Activated naive CD4-positive, alpha-beta T cell treated with anti-CD3 and anti-CD28 coated beads for 36 hours (primary cell): ENCODE results near the gene ATG9B. TPM values are rescaled to one million over a fixed set of nuclear protein-coding genes. Genes with fewer than 3 reads are reported as not detected.

Experiments
- CTCF ChIA-PET: fragments of 350-600 bp; sonication (Branson Sonifier 250); formaldehyde crosslinking; loops from one replicate; lab custom pipeline; 2021; ENCODE audit warnings: antibody characterized with exemption; lab: Charles Lee
- DNase-seq: peaks from one replicate; pipeline ENCODE4 v3.0.0-alpha.2; 2020
- H3K27ac Mint-ChIP-seq: one replicate; pipeline ENCODE4 v1.8.0; 2021; ENCODE audit warnings: mild to moderate bottlenecking, mixed read lengths
- H3K27me3 Mint-ChIP-seq: one replicate; pipeline ENCODE4 v1.8.0; 2021; ENCODE audit warnings: low read depth, mixed read lengths
- H3K36me3 Mint-ChIP-seq: one replicate; pipeline ENCODE4 v1.8.0; 2021; ENCODE audit warnings: low read depth, mixed read lengths
- H3K4me1 Mint-ChIP-seq: one replicate; pipeline ENCODE4 v1.8.0; 2021; ENCODE audit warnings: low read depth, mixed read lengths
- H3K4me3 Mint-ChIP-seq: one replicate; pipeline ENCODE4 v1.8.0; 2021; ENCODE audit warnings: mild to moderate bottlenecking, moderate library complexity, mixed read lengths
- H3K9me3 Mint-ChIP-seq: one replicate; pipeline ENCODE4 v1.8.0; 2021; ENCODE audit warnings: mixed read lengths
- intact Hi-C: fragments of 100-400 bp; cut with micrococcal nuclease; formaldehyde crosslinking; loops from one replicate; pipeline ENCODE4 v1.15.1; 2023
- total RNA-seq, 2 experiments: library from RNA; stranded (reverse); gene quantifications; one replicate each; pipeline ENCODE4 v1.2.3, GENCODE V29; 2021

Gene ATG9B
- total RNA-seq, 2 experiments from 2014 or later = 2.8 to 4.0 TPM

DNA sequence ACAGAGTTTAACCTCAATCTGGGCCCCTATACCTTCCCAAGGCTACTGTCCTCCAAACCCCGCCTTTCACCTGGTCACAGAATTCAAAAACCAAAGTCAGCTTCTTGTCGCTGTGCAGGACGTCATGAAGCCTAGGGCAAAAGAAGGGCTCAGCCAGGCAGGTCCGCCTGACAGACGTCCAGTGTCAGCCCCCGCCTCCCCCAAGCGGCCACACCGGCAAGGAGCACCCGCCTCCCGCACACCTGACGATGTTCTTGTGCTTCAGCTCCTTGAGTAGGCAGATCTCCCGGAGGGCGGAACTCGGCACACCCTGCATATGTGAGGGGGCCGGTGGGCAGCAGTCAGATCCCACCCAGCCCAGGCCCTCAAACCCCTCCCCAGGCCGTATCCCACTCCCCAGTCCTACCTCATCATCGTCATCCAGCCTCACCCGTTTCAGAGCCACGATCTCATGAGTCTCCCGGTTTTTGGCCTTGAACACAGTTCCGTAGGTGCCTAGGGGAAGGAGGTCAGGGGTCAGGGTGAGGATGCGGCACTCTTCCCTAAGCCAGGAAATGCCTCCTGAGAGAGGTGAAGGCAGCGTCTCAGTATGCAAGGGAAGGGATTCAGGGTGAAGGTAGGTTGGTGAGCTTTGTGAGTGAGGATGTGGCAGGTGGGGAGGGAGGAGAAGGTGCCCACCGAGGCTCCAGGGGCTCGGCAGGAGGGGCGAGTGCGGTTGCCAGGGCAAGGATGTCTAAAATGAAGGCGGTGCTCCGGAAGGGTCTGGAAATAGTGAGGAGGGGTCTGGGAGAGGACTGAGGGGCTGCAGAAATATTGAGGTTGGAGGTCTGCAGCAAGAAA is 32.6 kb upstream of the ATG9B start:
- Mint-ChIP-seq H3K27me3 (no peaks in the 10 kb centered on the region), H3K4me3 (peak overlapping the region; percentile 85), H3K4me1 (peaks cover 39% of the 10 kb centered on the region), H3K36me3 (no peaks in the 10 kb centered on the region), H3K27ac (no peak overlapping the region), H3K9me3 (no peaks in the 10 kb centered on the region)
- CTCF ChIA-PET = no interaction called here
- intact Hi-C loops = no loop called here
- DNase-seq = no peak

GRCh38 chr7:151056283-151056665 is 32.0 kb upstream of the ATG9B start:
- DNase-seq = no peak
- Mint-ChIP-seq H3K9me3 (no peaks in the 10 kb centered on the region), H3K27ac (no peak overlapping the region), H3K36me3 (no peaks in the 10 kb centered on the region), H3K27me3 (no peaks in the 10 kb centered on the region), H3K4me1 (peaks cover 36% of the 10 kb centered on the region), H3K4me3 (peak overlapping the region; percentile 85)
- CTCF ChIA-PET = interaction anchor here (1.2 kb wide), 1 partner anchor 64 kb away, joined by 3 read pairs; no protein-coding TSS in a partner anchor
- intact Hi-C loops = no loop called here

GRCh38 chr7:151053751-151054150 is 29.5 kb upstream of the ATG9B start:
- no peaks in the 10 kb centered on the region for H3K36me3 Mint-ChIP-seq
- CTCF ChIA-PET = no interaction called here
- H3K27ac Mint-ChIP-seq = no peak overlapping the region

GRCh38 chr7:151053096-151053495 is 28.8 kb upstream of the ATG9B start:
- Mint-ChIP-seq H3K4me3 (no peak overlapping the region), H3K27ac (no peak overlapping the region), H3K9me3 (no peaks in the 10 kb centered on the region), H3K36me3 (no peaks in the 10 kb centered on the region), H3K27me3 (no peaks in the 10 kb centered on the region), H3K4me1 (peaks cover 16% of the 10 kb centered on the region)
- no peak for DNase-seq
- intact Hi-C loops = no loop called here
- CTCF ChIA-PET = interaction anchor here (1.1 kb wide), 1 partner anchor 34 kb away, joined by 4 read pairs; no protein-coding TSS in a partner anchor

More at GRCh38 chr7:151053751-151054150, 29.5 kb upstream of the ATG9B start:
- no peak for DNase-seq
- peaks cover 19% of the 10 kb centered on the region for H3K4me1 Mint-ChIP-seq
- H3K27me3 Mint-ChIP-seq = no peaks in the 10 kb centered on the region
- intact Hi-C loops = no loop called here
- H3K9me3 Mint-ChIP-seq = no peaks in the 10 kb centered on the region
- H3K4me3 Mint-ChIP-seq = no peak overlapping the region

DNA sequence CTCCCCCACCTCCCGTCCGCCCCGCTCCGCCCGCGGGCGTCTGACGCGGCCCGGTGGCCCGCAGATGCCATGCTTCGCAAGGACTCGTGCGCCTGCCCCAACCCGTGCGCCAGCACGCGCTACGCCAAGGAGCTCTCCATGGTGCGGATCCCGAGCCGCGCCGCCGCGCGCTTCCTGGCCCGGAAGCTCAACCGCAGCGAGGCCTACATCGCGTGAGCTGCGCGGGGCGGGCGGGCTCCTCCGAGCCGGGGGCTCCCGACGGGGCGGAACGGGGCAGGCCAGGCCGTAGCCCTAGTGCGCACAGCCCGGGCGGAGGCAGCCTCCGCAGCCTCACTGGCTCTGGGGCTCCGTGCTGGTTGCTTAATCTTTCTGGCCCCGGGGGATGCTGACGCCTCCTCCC is 26.8 kb upstream of the ATG9B start:
- Mint-ChIP-seq H3K27ac (no peak overlapping the region), H3K27me3 (no peaks in the 10 kb centered on the region), H3K4me1 (peaks cover 5% of the 10 kb centered on the region), H3K4me3 (no peak overlapping the region), H3K36me3 (no peaks in the 10 kb centered on the region), H3K9me3 (no peaks in the 10 kb centered on the region)
- CTCF ChIA-PET = no interaction called here
- intact Hi-C loops = no loop called here
- peak; percentile 70 for DNase-seq

DNA sequence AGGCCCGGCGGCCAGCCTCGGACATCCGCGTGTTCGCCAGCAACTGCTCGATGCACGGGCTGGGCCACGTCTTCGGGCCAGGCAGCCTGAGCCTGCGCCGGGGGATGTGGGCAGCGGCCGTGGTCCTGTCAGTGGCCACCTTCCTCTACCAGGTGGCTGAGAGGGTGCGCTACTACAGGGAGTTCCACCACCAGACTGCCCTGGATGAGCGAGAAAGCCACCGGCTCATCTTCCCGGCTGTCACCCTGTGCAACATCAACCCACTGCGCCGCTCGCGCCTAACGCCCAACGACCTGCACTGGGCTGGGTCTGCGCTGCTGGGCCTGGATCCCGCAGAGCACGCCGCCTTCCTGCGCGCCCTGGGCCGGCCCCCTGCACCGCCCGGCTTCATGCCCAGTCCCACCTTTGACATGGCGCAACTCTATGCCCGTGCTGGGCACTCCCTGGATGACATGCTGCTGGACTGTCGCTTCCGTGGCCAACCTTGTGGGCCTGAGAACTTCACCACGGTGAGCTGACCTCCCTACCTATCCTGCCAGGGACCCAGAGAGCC is 24.7 kb upstream of the ATG9B start:
- no peak for DNase-seq
- no peaks in the 10 kb centered on the region for H3K36me3 Mint-ChIP-seq
- intact Hi-C loops = no loop called here
- CTCF ChIA-PET = no interaction called here
- H3K9me3 Mint-ChIP-seq = no peaks in the 10 kb centered on the region
- no peak overlapping the region for H3K27ac Mint-ChIP-seq
- H3K4me3 Mint-ChIP-seq = no peak overlapping the region
- H3K27me3 Mint-ChIP-seq = no peaks in the 10 kb centered on the region
- peaks cover 5% of the 10 kb centered on the region for H3K4me1 Mint-ChIP-seq

DNA sequence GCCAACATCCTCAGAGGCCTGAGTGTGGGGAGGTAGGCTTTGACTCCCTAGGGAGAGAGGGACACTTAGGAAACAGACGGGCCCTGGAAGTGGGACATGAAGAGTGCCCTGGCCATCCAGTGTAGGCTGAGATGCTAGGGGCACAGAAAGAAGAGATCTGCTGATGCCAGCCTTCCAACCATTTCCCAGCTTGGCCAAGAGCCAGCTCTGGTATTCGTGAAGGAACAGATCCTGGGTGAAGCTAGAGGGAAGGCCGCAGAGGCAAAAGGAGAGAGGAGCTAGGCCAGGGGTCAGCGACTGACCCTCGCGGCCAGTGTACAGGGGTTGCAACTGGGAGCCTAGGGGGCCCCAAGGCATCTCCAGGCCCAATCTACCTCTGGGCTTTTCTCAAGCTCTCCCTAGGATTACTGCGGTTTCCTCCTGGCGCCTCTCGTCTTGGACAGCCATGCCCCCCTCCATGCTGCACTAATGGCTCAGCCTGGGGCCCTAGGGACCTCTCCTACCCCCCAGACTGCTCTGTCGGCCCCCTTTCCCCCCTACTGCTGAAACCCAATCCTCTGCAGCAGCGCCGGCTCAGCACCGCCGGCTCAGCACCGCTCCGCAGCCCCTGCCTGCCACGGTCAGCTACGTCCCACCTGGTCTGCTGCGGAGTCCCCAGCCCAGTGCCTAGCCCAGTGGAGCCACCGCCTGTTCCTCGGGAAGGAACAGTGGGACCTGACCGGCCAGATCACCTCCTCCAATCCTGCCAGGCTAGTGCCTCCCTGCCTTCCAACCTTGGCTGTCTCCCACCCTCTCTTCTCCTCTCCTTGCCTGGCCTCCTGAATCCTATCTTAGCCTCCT is 23.9 kb upstream of the ATG9B start, which contains the start of gene ASIC3:
TSS of gene ASIC3 (plus strand) at position 556 of the 840 bp plus-strand sequence. CDS start 355 bp downstream, outside the sequence.
- H3K27ac Mint-ChIP-seq = no peak within 1 kb of the TSS
- H3K9me3 Mint-ChIP-seq = no peaks in the 10 kb centered on the region
- no peak within 1 kb of the TSS for H3K4me3 Mint-ChIP-seq
- H3K36me3 Mint-ChIP-seq = no peaks in the 10 kb centered on the region
- no peaks in the 10 kb centered on the region for H3K27me3 Mint-ChIP-seq
- no peak for DNase-seq
- peaks cover 5% of the 10 kb centered on the region for H3K4me1 Mint-ChIP-seq
- intact Hi-C loops = no loop called here
- CTCF ChIA-PET = interaction anchor here (1.0 kb wide), 1 partner anchor 53 kb away, joined by 3 read pairs; no protein-coding TSS in a partner anchor

DNA sequence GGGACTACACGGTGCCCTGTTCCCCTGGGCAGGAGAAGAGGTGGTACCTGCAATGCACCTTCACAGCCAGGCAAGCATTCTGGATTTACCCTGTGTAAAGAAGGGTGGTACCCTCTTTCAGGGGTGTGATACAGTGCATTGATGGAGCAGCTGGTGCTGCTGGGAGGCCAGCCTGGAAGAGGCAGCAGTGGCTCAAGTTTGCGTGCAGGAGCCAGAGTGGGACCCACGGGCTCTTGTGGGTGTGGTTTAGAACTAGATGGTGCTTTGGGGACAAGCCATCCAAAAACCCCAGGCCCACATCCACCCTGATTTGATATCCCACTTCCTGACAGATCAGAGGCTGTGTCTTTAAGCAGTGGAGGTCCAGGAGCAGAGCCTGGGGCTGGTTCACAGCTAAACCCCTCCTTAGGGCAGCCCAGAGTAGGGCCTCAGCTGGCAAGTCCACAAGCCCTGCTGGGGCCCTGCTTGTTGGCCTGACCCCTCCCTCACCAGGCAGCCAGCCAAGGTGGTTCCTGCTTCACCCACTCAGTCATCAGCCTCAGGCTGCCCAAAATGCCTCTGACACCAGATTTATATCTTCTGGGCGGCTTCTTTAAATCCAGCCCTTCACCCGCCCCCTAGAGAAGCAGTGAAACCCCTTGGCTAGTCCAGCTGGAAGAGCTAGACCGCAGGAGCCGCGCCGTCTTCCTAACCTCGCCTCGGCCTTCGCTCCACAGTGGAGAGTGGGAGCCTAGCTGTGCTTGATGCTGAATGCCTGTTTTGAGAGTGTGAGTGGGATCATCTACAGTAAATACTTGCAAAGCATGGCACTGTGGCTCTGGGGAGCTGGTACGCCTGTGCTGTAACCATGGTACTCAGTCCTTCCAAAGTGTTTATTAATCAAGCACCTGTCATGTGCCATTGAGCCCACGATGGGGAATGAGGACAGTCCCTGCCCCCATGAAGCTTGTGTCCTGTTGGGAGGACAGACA is 22.6 kb upstream of the ATG9B start:
- H3K9me3 Mint-ChIP-seq = no peaks in the 10 kb centered on the region
- no peak overlapping the region for H3K27ac Mint-ChIP-seq
- no peaks in the 10 kb centered on the region for H3K4me1 Mint-ChIP-seq
- CTCF ChIA-PET = no interaction called here
- intact Hi-C loops = no loop called here
- DNase-seq = no peak
- no peak overlapping the region for H3K4me3 Mint-ChIP-seq
- H3K36me3 Mint-ChIP-seq = no peaks in the 10 kb centered on the region
- no peaks in the 10 kb centered on the region for H3K27me3 Mint-ChIP-seq

DNA sequence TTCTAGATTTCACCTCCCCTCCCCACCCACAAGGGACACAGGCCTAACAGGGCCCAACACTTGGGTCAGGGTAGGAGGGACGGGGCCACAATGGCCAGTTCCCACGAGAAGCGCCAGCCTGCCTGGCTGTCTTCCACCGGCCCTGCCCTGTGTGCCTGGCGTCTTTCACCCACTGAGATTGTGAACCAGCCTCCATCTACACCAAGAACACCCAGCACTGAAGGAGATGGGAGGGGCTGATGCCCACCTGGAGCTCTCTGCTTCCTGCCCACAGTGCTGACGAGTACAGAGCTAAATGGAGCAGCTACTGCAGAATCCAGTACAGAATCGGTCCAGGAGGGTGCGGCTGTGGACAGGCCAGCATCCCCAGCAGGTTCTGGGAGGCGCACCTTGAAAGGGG is 21.7 kb upstream of the ATG9B start:
- no peak overlapping the region for H3K4me3 Mint-ChIP-seq
- CTCF ChIA-PET = no interaction called here
- intact Hi-C loops = no loop called here

GRCh38 chr7:151045262-151045661 is 21.0 kb upstream of the ATG9B start:
- H3K36me3 Mint-ChIP-seq = no peaks in the 10 kb centered on the region

More for the DNA sequence above, 21.7 kb upstream of the ATG9B start:
- H3K36me3 Mint-ChIP-seq = no peaks in the 10 kb centered on the region
- DNase-seq = no peak
- no peaks in the 10 kb centered on the region for H3K27me3 Mint-ChIP-seq
- H3K4me1 Mint-ChIP-seq = no peaks in the 10 kb centered on the region
- no peaks in the 10 kb centered on the region for H3K9me3 Mint-ChIP-seq
- no peak overlapping the region for H3K27ac Mint-ChIP-seq

DNA sequence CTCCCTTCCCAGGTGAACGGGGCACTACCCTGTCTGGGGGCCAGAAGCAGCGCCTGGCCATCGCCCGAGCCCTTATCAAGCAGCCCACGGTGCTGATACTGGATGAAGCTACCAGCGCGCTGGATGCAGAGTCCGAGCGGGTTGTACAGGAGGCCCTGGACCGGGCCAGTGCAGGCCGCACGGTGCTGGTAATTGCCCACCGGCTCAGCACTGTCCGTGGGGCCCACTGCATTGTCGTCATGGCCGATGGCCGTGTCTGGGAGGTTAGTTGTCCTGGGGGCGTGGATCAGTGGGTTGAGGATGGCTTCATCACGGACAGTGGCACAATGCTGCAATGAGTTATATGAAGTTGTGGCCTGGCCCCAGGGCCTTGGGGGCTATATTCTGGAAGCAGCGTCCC is 19.7 kb upstream of the ATG9B start:
- DNase-seq = no peak
- intact Hi-C loops = no loop called here
- H3K4me3 Mint-ChIP-seq = no peak overlapping the region
- no peaks in the 10 kb centered on the region for H3K27me3 Mint-ChIP-seq
- no peaks in the 10 kb centered on the region for H3K36me3 Mint-ChIP-seq
- CTCF ChIA-PET = no interaction called here
- peaks cover 11% of the 10 kb centered on the region for H3K4me1 Mint-ChIP-seq
- H3K27ac Mint-ChIP-seq = no peak overlapping the region
- no peaks in the 10 kb centered on the region for H3K9me3 Mint-ChIP-seq

More at GRCh38 chr7:151045262-151045661, 21.0 kb upstream of the ATG9B start:
- no peaks in the 10 kb centered on the region for H3K4me1 Mint-ChIP-seq
- H3K4me3 Mint-ChIP-seq = no peak overlapping the region
- CTCF ChIA-PET = no interaction called here
- intact Hi-C loops = no loop called here
- no peaks in the 10 kb centered on the region for H3K27me3 Mint-ChIP-seq
- H3K27ac Mint-ChIP-seq = no peak overlapping the region
- DNase-seq = no peak
- no peaks in the 10 kb centered on the region for H3K9me3 Mint-ChIP-seq
